HG03159 (cell line): ENCODE results near the gene NTNG1.

ENCODE experiments used
- ATAC-seq: cut with Tn5 transposase; IDR thresholded peaks from one replicate; pipeline ENCODE4 v1.9.1; 2021; ENCODE audit warnings: mild to moderate bottlenecking, moderate library complexity; ENCODE audit not compliant: unreplicated experiment

NTNG1 gene

GRCh38 chr1:107443860-107444259 lies 303.0 kb downstream of the NTNG1 start:
- no peak for ATAC-seq

- ATAC-seq = no peak
Observed at GRCh38 chr1:107444302-107444701, 303.5 kb downstream of the NTNG1 start.

GRCh38 chr1:107449326-107449725 lies 308.5 kb downstream of the NTNG1 start:
- ATAC-seq = no peak

- peak; percentile 77 for ATAC-seq
Observed at GRCh38 chr1:107450899-107451664, 310.2 kb downstream of the NTNG1 start.

- ATAC-seq = peak; percentile 47
Observed at GRCh38 chr1:107451715-107452114, 310.9 kb downstream of the NTNG1 start.

- ATAC-seq = no peak
Observed at GRCh38 chr1:107454791-107455190, 314.0 kb downstream of the NTNG1 start.

- no peak for ATAC-seq
Observed at GRCh38 chr1:107457989-107458388, 317.1 kb downstream of the NTNG1 start.

GRCh38 chr1:107459204-107459904 lies 318.5 kb downstream of the NTNG1 start:
- peak; percentile 59 for ATAC-seq

- peak; percentile 45 for ATAC-seq
Observed at GRCh38 chr1:107460035-107460434, 319.2 kb downstream of the NTNG1 start.

- ATAC-seq = no peak
Observed at GRCh38 chr1:107464827-107465226, 324.0 kb downstream of the NTNG1 start.

- no peak for ATAC-seq
Observed at GRCh38 chr1:107467286-107467685, 326.4 kb downstream of the NTNG1 start.

GRCh38 chr1:107467811-107468210 lies 327.0 kb downstream of the NTNG1 start:
- no peak for ATAC-seq

- ATAC-seq = no peak
Observed at GRCh38 chr1:107473065-107473464, 332.2 kb downstream of the NTNG1 start.

GRCh38 chr1:107474877-107475612 lies 334.2 kb downstream of the NTNG1 start:
- peak; percentile 68 for ATAC-seq

GRCh38 chr1:107477233-107477632 lies 336.4 kb downstream of the NTNG1 start:
- no peak for ATAC-seq

GRCh38 chr1:107479865-107480350 lies 339.1 kb downstream of the NTNG1 start:
- no peak for ATAC-seq

- ATAC-seq = peak; percentile 69
Observed at GRCh38 chr1:107480548-107481415, 339.9 kb downstream of the NTNG1 start.

GRCh38 chr1:107481756-107482384 lies 341.0 kb downstream of the NTNG1 start:
- no peak for ATAC-seq

GRCh38 chr1:107483949-107484348 lies 343.1 kb downstream of the NTNG1 start:
- no peak for ATAC-seq

- no peak for ATAC-seq
Observed at GRCh38 chr1:107486349-107486748, 345.5 kb downstream of the NTNG1 start.
